ENCODE measurements around the gene TRPM4.
"Not testable (repeated sequence)": the region's sequence is repeated elsewhere in the genome, so short reads cannot be mapped to it uniquely, and the experiment has no call there.

Gene TRPM4

GRCh38 chr19:49150106-49150943 lies 7.3 kb upstream of the TRPM4 start:
- no peak for DNase-seq (ENCODE audit: extremely low read depth in 1 of 2, low read depth in 1 of 2)

DNA sequence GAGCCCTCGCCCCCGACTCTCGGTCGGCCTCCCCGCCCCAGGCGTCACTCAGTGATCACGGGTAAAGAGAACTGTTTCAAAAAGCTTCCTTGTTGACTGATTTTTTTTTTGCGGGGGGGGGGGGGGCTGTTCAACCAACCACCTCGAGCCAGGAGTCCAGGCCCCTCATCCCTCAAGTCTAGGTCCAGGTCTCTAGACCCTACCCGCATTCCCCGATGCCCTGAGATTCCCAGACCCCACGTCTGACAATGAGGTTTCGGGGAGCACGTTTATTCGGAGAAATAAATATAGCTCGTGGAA lies 6.7 kb upstream of the TRPM4 start:
- DNase-seq (ENCODE audit: extremely low read depth in 1 of 2, low read depth in 1 of 2), result no peak

DNA sequence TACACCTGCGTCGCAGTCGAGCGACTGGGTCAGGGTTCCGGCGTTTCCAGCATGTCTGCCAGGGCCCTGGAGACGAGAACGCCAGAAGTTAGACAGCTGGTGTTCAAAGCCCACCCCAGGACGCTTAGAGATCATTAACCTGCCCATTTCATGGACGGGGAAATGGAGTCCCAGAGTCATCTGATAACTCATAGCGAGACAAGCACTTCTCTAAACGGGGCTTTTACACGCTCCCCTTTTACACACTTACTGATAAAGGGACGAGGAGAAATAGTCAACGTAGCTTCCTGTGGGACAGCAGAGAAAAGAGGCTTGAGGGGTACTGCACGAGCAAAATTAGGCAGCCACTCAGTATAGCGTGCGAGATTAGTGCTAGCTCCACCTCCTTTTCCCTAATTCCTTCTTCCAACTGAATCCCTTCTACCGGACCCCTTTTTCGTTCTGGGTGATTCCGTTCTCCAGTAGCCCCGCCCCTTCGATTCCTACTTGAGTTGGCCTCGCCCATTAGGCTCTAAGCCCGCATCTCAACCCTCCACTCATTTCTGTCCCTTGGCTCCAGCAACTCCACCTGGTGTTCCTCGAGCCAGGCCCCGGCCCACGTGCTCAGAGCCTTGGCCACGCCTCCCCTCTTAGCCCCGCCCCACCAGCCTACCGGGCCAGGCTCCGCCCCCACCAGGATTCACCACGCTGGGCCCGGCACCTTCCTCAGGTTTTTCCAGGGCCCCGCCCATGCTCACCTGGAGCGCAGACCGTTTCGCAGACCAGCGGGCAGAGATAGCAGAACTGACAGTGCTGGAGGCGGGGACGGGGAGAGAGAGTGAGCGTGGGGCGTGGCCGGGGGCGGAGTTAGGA lies 6.1 kb upstream of the TRPM4 start:
- no peak for DNase-seq (ENCODE audit: extremely low read depth in 1 of 2, low read depth in 1 of 2)

- no peak for DNase-seq (ENCODE audit: extremely low read depth in 1 of 2, low read depth in 1 of 2)
Observed at GRCh38 chr19:49152119-49152550, 5.5 kb upstream of the TRPM4 start.

GRCh38 chr19:49153167-49153809 lies 4.3 kb upstream of the TRPM4 start:
- DNase-seq (ENCODE audit: extremely low read depth in 1 of 2, low read depth in 1 of 2), result no peak

DNA sequence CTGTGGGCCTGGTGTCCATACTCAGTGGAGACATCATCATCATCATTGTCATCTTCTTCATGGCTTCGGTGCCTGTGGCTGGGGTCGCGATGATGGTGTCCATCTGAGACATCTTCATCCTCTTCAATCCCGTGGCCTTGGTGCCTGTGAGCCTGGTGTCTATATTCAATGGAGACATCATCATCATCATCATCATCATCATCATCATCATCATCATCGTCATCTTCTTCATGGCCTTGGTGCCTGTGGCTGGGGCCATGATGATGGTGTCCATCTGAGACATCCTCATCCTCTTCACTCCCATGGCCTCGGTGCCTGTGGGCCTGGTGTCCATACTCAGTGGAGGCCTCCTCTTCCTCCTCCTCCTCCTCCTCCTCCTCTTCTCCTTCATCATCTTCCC lies 3.3 kb upstream of the TRPM4 start:
- DNase-seq (ENCODE audit: extremely low read depth in 1 of 2, low read depth in 1 of 2), result no peak

DNA sequence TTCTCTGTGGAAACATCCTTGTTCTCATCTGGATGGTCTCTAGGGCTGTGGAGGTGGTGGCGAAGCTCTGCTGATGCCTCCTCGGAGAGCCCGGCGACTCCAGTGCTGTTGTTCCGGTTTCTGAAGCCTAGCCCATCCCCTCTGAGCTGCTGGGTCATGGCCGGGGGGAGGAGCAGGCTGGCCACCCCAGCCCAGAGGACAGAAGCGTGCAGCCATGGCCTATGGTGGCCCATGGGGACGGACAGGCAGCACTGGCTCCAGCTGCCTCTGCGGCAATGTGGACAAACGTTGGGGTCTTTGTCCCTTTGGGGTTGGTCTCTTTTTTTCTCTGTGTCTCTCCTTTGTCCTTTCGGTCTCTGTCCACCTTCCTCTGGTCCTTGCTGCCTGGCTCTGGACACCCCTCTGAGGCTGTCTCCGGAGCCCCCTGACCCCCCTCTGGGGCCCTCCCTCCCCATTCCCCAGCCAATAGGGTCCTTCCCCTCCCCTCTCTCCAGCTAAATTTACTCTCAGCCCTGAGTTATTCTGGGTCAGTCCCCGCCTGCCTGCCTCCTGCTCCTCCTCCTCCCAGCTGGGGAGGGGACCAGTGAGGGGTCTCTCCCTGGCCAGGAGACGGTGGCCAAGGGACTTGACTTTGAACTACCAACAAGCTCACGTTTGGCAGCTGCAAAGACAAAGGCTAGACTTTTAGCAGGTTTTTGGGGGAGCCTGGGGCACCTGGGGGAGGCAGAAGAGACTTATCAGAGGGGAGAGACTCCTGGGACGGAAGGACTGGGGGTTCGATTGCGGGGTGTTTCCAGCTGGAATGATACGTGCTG lies 2.4 kb upstream of the TRPM4 start, which contains the start of gene HRC:
HRC (minus strand) TSS at position 392 of the 815 bp plus-strand sequence; CDS start at position 233, 159 bp downstream.
- no peak for DNase-seq (ENCODE audit: extremely low read depth in 1 of 2, low read depth in 1 of 2)

DNA sequence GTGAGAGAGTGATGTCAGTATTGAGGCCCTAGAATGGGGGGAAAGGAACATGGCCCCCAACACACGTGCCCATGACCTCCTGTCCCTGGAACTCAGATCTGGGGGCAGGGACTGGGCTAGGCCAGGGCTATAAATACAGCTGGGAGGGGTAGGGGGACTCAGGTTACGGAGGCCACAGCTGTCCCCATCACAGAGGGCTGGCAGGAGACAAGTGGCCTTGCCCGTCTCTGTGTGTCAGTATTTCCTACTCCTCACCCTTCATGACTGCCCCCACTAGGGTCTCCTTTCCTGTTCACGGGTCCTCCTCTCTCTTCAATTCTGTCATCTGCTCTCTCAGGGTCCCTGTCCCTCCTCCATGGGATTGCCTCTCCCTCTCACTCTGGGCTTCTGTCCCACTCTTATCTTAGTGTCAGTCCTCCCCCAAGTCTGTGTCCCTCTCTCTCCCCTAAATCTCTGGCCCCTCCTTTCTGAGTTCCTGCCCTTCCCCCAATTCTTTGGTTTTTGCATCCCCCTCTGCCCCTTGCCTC lies 1.7 kb upstream of the TRPM4 start:
- DNase-seq (ENCODE audit: extremely low read depth in 1 of 2, low read depth in 1 of 2), result no peak

DNA sequence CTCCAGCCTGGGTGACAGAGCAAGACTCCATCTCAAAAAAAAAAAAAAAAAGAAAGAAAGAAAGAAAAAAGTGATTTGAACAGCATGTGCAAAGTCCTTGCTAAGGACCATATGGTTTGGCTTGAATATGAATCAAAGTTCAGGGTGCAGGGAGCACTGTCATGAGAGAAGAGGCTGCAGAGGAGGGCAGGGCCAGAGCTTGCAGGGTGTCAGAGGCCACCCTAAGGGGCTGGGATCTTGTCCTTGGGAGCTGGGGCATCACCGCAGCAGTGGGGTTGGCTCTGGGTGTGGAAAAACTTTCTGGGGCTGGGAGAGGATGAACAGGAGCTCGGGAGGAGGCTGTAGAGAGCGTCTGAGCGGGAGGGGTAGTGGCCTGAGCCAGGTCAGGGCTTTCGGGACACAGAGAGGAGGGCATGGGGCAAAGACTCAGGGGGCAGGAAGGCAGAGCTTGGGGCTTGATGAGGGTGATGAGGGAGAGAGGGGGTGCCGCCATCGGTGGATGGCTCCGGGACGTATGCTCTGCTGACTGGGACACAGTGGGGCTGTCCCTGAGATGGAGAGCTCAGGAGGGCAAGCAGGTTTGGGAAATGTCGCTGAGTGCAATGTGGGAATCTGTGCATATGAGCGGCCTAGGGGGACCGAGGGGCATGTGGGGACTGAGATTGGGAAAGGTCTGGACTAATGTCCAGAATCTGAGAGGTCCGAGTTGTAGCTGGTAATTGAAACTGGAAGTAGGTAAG lies 3.0 kb downstream of the TRPM4 start:
- no peak for DNase-seq (ENCODE audit: extremely low read depth in 1 of 2, low read depth in 1 of 2)

DNA sequence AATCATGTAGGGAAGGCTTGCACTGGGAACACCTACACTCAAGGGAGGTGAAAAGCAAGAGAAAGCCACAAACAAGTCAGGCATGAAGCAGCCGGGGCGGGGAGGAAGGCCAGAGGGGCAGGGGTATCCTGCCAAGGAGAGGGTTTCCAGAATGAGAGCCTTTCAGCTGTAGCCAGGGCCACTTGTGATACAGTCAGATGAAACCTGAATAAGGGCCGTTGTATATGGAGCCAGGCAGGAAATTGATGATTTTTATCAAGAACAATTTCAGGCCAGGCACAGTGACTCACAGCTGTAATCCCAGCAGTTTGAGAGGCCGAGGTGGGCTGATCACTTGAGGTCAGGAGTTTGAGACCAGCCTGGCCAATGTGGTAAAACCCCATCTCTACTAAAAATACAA lies 4.4 kb downstream of the TRPM4 start:
- DNase-seq (ENCODE audit: extremely low read depth in 1 of 2, low read depth in 1 of 2), result no peak

GRCh38 chr19:49165111-49165750 lies 7.6 kb downstream of the TRPM4 start:
- DNase-seq (ENCODE audit: extremely low read depth in 1 of 2, low read depth in 1 of 2), result no peak

DNA sequence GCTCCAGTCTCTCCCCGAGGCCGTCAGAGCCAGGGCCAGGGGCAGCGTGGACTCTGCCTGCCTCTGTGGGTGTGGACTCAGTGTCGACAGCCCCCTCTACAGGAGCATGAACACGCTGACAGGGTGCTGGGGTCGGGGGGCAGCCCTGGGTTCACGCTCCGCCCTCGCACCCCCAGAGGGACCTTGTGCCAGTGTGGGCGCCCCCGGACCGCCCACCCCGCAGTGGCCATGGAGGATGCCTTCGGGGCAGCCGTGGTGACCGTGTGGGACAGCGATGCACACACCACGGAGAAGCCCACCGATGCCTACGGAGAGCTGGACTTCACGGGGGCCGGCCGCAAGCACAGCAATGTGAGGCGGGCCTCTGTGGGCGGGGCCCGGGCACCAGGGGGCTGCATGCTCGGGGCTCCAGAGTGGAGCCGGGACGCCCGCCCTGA lies 8.3 kb downstream of the TRPM4 start:
- no peak for DNase-seq (ENCODE audit: extremely low read depth in 1 of 2, low read depth in 1 of 2)

DNA sequence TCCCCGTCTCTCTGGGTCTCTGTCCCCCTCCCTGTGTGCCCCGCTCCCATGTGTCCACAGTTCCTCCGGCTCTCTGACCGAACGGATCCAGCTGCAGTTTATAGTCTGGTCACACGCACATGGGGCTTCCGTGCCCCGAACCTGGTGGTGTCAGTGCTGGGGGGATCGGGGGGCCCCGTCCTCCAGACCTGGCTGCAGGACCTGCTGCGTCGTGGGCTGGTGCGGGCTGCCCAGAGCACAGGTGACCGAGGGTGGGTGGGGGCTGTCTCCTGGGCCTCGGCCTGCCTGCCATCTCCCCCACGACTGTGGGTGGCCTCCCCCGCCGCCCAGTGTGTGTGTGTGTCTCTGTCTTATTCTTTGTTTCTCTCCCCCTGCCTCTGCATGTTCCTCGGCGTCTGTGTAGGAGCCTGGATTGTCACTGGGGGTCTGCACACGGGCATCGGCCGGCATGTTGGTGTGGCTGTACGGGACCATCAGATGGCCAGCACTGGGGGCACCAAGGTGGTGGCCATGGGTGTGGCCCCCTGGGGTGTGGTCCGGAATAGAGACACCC lies 10.3 kb downstream of the TRPM4 start:
- DNase-seq (ENCODE audit: extremely low read depth in 1 of 2, low read depth in 1 of 2), result no peak

- no peak for DNase-seq (ENCODE audit: extremely low read depth in 1 of 2, low read depth in 1 of 2)
Observed at GRCh38 chr19:49168421-49168820, 10.8 kb downstream of the TRPM4 start.

- DNase-seq (ENCODE audit: extremely low read depth in 1 of 2, low read depth in 1 of 2), result no peak
Observed at GRCh38 chr19:49173198-49173597, 15.6 kb downstream of the TRPM4 start.

DNA sequence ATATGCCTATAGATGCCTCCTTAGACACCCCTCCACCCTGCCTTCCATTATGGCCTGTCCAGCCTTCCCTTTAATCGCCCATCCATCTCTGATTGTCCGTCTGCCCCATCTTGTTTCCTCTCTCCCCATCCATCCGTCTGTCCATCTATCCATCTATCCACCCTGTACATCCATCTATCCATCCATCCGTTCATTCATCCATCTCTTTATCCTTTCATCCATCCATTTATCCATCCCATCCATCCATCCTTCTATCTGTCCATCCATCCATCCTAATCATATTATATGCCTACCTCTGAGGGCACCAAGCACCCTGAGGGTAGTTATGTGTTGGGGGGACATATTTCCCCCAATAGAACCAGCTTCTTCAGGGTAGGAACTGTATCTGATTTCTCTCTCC lies 23.1 kb downstream of the TRPM4 start:
- DNase-seq (ENCODE audit: extremely low read depth in 1 of 2, low read depth in 1 of 2), result no peak

DNA sequence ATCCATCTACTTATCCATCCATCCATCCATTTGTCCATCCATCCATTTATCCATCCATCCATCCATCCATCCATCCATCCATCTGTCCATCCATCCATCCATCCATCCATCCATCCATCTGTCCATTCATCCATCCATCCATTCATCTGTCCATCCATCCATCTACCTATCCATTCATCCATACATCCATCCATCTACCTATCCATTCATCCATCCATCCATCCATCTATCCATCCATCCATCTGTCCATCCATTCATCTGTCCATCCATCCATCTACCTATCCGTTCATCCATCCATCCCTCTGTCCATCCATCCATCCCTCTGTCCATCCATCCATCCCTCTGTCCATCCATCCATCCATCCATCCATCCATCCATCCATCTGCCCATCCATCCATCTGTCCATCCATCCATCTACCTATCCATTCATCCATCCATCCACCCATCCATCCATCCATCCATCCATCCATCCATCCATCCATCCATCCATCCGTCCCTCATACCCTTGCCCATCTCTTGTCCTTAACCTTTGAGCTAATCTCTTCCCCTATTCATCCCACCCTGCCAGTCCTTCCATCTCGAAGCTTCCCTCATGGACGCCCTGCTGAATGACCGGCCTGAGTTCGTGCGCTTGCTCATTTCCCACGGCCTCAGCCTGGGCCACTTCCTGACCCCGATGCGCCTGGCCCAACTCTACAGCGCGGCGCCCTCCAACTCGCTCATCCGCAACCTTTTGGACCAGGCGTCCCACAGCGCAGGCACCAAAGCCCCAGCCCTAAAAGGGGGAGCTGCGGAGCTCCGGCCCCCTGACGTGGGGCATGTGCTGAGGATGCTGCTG lies 24.6 kb downstream of the TRPM4 start:
- DNase-seq (ENCODE audit: extremely low read depth in 1 of 2, low read depth in 1 of 2), result not testable (repeated sequence)

DNA sequence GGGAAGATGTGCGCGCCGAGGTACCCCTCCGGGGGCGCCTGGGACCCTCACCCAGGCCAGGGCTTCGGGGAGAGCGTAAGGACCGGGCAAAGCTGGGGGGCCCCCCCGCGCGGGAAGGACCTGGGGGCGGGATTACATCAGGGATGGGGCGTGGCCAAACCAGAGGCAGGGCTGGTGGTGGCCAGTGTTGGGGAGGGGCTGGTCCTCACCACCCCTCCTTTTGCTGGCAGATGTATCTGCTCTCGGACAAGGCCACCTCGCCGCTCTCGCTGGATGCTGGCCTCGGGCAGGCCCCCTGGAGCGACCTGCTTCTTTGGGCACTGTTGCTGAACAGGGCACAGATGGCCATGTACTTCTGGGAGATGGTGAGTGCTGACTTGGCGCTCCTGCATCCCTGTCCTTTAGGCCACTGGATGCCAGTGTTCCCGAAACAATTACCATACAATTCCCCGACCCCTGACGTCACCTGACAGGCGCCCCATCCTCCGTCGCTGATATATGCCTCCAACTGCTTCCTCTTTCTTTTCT lies 25.3 kb downstream of the TRPM4 start:
- no peak for DNase-seq (ENCODE audit: extremely low read depth in 1 of 2, low read depth in 1 of 2)
